Head of caudate nucleus (tissue), 42 donors: Measurements from ENCODE around the gene TNFRSF4.
"Not testable (repeated sequence)": the region's sequence is repeated elsewhere in the genome, so short reads cannot be mapped to it uniquely, and the experiment has no call there.

ENCODE experiments used
- DNase-seq, 42 donors: peaks; one replicate each; pipeline versions ENCODE4 v3.0.0 to v3.0.0-alpha.2; 2020 to 2021; ENCODE audit warnings: mixed read lengths in 7 of 42
- intact Hi-C: fragments of 100-400 bp; cut with DNase I; formaldehyde crosslinking; loops from one replicate; pipeline ENCODE4 v1.15.0; 2022

TNFRSF4 gene

DNA sequence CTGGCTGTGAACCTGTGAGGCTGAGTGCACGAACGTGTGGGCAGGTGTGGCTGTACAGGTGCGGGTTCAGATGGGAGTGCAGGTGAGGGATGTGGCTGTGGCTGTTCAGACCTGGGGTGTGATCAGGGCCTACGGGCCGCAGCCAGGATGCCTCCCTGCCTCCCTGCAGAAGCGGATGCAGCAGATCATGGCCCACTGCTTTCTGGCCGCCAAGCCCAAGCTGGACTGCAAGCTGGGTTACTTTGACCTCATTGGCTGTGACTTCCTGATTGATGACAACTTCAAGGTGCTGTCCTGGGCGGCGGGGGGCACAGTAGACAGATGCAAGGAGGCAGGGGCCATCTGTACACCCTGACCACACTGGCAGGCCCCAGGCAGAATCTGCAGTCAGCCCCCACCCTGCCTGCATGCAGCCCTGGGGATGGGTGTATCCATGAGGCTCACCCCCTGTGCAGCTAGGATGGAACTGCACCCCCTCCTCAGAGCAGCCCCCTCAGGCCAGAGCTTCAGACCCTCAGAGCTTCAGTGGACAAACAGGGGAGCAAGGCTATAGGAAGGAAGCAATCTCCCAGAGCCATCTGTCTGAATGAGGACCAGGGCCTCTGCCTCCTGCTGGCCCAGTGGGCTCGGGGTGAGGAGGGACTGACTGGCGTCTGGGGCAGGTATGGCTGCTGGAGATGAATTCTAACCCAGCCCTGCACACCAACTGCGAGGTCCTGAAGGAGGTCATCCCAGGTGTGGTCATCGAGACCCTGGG, 17.3 kb downstream of the TNFRSF4 start:
- intact Hi-C loops = no loop called here
- DNase-seq = peak in 1 of 42 donors; percentile 2

DNA sequence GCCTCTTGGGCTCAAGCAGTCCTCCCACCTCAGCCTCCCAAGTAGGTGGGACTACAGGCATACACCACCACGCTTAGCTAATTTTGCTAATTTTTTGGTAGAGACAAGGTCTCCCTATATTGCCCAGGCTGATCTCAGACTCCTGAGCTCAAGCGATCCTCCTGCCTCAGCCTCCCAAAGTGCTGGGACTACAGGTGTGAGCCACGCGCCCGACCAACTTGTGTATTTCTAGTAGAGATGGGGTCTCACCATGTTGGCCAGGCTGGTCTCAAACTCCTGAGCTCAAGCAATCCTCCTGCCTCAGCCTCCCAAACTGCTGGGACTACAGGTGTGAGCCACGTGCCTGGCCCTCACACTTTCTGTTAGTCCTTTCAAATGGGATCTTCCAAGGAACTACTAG, 18.2 kb downstream of the TNFRSF4 start:
- intact Hi-C loops, DNase-seq: not testable (repeated sequence)

GRCh38 chr1:1194723-1195122, 19.2 kb downstream of the TNFRSF4 start:
- intact Hi-C loops = no loop called here
- DNase-seq = no peak

- DNase-seq = peak in 1 of 42 donors; percentile 1
- intact Hi-C loops = no loop called here
Observed at GRCh38 chr1:1191734-1192133, 22.2 kb downstream of the TNFRSF4 start.

GRCh38 chr1:1189111-1189510, 24.8 kb downstream of the TNFRSF4 start:
- DNase-seq = no peak
- intact Hi-C loops = no loop called here

DNA sequence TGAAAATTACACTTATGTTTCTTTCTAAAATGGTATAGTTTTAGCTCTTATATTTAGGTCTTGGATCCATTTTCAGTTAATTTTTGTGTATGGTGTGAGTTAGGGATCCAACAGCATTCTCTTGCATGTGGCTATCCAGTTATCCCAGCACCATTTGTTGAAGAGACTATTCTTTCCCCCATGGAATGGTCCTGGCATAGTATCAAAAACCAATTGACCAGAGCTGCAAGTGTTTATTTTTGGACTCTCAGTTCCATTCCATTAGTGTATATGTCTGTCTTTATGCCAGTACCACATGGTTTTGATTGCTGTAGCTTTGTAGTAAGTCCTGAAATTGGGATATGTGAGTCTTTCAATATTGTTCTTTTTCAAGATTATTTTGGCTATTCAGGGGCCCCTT, 26.0 kb downstream of the TNFRSF4 start:
- intact Hi-C loops = no loop called here
- DNase-seq = no peak

- intact Hi-C loops = no loop called here
Observed at GRCh38 chr1:1185101-1185765, 28.7 kb downstream of the TNFRSF4 start.

GRCh38 chr1:1183833-1184775, 29.8 kb downstream of the TNFRSF4 start:
- intact Hi-C loops = no loop called here

More at GRCh38 chr1:1185101-1185765, 28.7 kb downstream of the TNFRSF4 start:
- peak in 37 of 42 donors; percentile 10 to 78 (median 54) for DNase-seq

DNA sequence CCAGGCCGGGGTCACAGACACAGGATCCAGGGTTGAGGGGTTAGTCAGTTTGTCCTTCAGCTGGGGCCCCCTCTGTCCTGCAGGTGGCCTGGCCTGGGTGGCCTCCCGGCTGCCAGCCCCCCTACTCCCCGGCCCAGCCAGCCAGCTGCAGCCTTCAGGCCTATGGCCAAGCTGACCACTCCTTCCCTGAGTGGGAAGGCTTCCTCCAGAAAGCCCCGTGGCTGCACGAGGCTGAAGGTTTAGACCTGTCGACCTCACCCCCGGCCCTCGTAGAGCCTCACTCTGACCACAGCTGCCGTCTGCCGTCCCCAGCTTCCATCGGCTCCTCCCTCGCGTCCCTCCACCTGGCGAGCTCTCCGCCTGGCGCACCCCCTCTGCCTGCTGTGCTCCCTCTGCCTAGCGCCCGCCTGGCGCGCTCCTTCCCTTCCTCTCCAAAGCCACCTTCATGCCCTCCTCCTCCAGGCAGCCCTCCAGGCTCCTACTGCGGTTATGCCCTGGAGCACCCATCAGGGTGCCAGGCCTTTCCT, 30.7 kb downstream of the TNFRSF4 start:
- intact Hi-C loops = no loop called here

More at GRCh38 chr1:1183833-1184775, 29.8 kb downstream of the TNFRSF4 start:
- peak in 1 of 42 donors; percentile 2 for DNase-seq

DNA sequence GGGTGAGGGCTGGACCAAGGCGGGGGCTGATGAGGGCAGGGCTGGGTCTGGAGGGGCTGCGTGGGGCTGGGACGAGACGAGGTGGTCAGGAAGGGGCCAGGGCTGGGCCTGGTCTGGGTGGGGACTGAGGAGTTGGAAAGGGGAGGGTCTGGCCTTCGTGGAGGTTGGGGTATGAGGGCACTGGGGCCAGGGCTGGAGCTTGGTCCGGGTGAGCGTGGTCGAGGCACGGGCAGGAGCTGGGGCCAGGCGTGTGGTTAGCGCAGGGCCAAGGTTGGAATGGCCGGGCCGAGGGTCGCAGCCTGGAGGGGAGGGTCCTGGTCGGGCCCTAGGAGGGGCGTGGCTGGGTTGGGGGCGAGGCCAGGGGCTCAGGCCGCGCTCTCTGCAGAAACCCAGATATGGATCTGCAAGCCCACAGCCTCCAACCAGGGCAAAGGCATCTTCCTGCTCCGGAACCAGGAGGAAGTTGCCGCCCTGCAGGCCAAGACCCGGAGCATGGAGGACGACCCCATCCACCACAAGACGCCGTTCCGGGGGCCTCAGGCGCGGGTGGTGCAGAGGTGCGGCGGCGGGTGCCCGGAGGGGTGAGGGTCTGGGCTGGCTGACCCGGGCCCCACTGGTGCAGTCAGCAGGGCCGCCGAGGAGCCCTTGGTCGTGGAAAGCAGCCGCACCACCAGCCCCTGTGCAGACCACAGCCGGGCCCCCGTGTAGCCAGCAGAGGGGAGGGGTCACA, 31.3 kb downstream of the TNFRSF4 start:
- intact Hi-C loops = no loop called here
- peak in 1 of 42 donors; percentile 2 for DNase-seq

More for the DNA sequence above, 30.7 kb downstream of the TNFRSF4 start:
- DNase-seq = peak in 1 of 42 donors; percentile 2

DNA sequence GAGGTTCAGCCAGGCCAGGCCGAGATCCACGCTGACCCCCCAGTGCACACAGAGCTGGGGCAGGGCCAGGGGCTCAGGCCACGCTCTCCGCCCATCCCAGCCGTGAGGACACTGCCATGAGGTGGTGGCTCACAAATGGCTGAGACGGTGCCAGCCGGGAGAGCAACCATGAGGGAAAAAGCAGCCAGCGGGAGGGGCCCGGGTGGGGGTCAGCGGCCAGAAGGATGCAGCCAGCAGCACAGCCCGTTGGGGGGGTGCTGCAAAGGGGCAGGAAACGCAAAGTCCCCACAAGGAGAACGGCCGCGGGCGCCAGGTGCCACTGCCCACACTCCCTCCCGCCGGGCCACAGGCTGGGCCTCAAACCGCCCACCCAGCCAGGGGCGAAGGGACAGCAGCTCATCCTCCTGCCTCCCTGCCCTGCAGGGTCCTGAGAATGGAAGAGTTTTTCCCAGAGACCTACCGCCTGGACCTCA, 32.0 kb downstream of the TNFRSF4 start:
- no peak for DNase-seq
- intact Hi-C loops = no loop called here

DNA sequence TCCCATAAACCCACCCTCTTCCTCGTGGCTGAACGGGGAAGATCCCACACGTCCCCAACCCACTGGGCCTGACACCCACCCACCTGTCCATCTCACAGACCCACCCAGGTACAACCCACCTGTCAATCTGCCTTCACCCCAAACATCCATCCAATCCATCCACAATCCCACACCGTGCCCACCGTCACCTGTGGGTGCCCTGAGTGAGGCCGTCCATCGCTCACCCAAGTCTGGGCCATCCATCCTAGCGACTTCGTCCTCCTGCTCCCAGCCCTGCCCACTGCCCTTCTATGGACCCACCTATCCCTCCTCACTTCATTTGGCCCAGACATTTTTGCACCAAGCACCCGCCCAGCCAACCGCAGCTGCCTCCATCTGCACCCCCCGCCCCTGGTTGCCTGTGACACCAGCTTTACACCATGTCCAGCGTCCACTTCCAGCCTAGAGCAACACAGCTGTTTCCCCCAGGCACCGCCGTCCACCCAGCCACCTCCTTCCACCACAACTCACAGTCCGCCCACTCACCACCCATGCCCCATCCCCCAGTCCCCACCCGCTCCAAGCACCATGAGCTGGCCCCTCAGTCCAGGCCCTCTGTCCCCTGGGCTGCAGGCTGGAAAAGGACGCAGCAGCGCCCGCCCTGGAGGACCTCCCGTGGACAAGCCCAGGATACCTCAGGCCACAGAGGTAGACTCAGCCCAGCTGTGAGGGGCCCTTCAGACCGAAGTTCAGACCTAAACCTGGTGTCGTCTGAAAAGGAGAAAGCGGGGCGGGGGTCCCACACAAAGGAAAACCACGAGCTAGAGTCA, 32.6 kb downstream of the TNFRSF4 start:
- intact Hi-C loops = no loop called here
- peak in 1 of 42 donors; percentile 2 for DNase-seq

- DNase-seq = peak in 1 of 42 donors; percentile 3
- intact Hi-C loops = no loop called here
Observed at GRCh38 chr1:1179983-1180861, 33.7 kb downstream of the TNFRSF4 start.

- DNase-seq = peak in 1 of 42 donors; percentile 1
- intact Hi-C loops = no loop called here
Observed at GRCh38 chr1:1179346-1179982, 34.5 kb downstream of the TNFRSF4 start.

DNA sequence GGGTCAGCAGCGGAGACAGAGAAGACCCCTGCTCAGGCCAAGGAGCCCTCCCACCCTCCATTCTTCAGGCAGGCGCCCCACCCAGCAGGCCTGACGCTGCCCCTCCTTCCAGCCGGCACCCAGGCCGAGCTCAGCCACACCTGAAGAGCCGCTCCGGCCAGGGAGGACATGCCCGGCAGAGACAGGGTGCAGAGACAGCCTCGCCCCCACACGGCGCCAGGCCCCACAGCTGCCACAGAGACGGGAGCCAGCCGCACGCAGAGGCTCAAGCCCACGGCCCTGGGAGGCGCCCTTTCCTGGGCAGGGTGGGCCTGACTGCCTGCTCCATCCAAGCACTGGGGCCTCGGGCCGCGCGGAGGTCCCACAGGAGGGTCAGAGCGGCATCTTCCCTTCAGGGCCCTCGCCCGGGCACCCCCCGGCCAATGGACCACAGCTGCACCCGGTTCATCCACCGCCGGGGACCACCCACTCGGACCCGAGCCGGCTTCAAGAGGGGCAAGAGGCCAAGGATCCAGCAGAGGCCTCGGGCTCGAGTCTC, 35.1 kb downstream of the TNFRSF4 start:
- peak in 1 of 42 donors; percentile 0 for DNase-seq
- intact Hi-C loops = no loop called here
